Upper lobe of left lung (tissue), 4 donors: ENCODE results near the gene RFX2.

ENCODE experiments used
- CTCF ChIP-seq, 6 experiments: fragments of 450-650 bp in 4 of 6; fragments of 200-600 bp in 2 of 6; sonication (generic) in 2 of 6; IDR thresholded peaks; one replicate each; pipeline ENCODE4 v1.5.1; 2016 to 2019; ENCODE audit warnings: antibody characterized with exemption in 6 of 6
- POLR2A ChIP-seq, 4 donors: fragments of 450-650 bp; IDR thresholded peaks; one replicate each; pipeline ENCODE4 v1.5.1; 2016 to 2017; ENCODE audit warnings: antibody characterized with exemption in 4 of 4, mild to moderate bottlenecking in 2 of 4
- POLR2AphosphoS5 ChIP-seq, 2 donors: sonication (generic); formaldehyde crosslinking; IDR thresholded peaks; one replicate each; pipeline ENCODE4 v1.5.1; 2017; ENCODE audit warnings: antibody characterized with exemption in 2 of 2

- TF ChIP-seq CTCF (IDR thresholded peaks at IDR 0.05), result no peak
- no peak for TF ChIP-seq POLR2AphosphoS5 (IDR thresholded peaks at IDR 0.05)
- TF ChIP-seq POLR2A (IDR thresholded peaks at IDR 0.05), result no peak
These were observed 11.3 kb downstream of the RFX2 start for GRCh38 chr19:6099033-6099432.
